ENCODE results near the gene DDX51.
"Not testable (repeated sequence)": the region's sequence is repeated elsewhere in the genome, so short reads cannot be mapped to it uniquely, and the experiment has no call there.

DNA sequence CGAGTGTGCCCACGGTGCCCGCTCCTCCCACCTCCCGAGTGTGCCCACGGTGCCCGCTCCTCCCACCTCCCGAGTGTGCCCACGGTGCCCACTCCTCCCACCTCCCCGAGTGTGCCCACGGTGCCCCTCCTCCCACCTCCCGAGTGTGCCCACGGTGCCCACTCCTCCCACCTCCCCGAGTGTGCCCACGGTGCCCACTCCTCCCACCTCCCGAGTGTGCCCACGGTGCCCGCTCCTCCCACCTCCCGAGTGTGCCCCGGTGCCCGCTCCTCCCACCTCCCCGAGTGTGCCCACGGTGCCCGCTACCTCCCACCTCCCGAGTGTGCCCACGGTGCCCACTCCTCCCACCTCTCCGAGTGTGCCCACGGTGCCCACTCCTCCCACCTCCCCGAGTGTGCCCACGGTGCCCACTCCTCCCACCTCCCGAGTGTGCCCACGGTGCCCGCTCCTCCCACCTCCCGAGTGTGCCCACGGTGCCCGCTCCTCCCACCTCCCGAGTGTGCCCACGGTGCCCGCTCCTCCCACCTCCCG lies 9.4 kb downstream of the DDX51 start:
- TF ChIP-seq, protein P1, sequence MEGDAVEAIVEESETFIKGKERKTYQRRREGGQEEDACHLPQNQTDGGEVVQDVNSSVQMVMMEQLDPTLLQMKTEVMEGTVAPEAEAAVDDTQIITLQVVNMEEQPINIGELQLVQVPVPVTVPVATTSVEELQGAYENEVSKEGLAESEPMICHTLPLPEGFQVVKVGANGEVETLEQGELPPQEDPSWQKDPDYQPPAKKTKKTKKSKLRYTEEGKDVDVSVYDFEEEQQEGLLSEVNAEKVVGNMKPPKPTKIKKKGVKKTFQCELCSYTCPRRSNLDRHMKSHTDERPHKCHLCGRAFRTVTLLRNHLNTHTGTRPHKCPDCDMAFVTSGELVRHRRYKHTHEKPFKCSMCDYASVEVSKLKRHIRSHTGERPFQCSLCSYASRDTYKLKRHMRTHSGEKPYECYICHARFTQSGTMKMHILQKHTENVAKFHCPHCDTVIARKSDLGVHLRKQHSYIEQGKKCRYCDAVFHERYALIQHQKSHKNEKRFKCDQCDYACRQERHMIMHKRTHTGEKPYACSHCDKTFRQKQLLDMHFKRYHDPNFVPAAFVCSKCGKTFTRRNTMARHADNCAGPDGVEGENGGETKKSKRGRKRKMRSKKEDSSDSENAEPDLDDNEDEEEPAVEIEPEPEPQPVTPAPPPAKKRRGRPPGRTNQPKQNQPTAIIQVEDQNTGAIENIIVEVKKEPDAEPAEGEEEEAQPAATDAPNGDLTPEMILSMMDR (IDR thresholded peaks at IDR 0.05; ENCODE audit: insufficient read depth, low read depth, low read length) = not testable (repeated sequence)
- TF ChIP-seq EZH2 (IDR thresholded peaks at IDR 0.05; ENCODE audit: insufficient read depth, low read length) = not testable (repeated sequence)

Data from astrocyte (in vitro differentiated cells and primary cell).